ENCODE data around the gene SS18L1.

The SS18L1 gene

DNA sequence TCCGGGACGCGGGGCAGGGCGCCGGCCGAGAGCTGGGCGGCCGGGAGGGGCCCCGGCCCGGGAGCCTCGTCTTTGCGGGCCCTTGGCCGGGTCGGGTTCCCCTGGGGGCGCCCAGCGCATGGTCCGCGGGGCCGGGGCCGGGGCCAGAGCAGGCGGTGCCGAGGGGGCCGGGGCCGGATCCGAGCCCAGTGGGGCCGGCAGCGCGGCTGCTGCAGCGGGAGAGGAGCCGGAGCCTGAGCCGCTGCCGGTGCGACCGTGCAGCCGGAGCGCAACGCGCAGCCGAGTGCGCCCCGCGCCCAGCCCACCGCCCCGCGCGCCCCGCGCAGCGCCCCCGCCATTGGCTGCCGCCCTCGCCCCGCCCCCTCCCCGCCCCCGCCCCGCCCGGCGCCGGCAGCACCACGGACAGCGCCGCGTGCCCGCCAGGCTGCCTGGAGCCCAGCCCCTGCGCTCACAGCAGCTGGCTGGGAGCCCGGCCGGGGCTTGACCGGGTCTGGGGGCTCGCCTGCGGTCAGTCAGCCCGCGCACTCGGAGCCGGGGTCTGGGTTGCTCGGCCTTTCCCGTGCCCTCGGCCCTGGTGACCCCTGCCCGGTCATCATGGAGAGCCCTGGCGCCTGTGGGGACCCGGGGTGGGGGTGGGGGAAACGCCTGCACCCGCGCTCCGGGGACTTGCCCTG is 76.6 kb downstream of the SS18L1 start, which contains the start of gene HRH3:
HRH3 (minus strand) TSS at position 287 of the 674 bp plus-strand sequence. CDS start 308 bp downstream, outside the sequence.
- no peak for TF ChIP-seq CTCF (IDR thresholded peaks at IDR 0.05; ENCODE audit: borderline replicate concordance, insufficient read depth, low read depth, low read length)
- no peak within 1 kb of the TSS for H3K4me3 ChIP-seq (ENCODE audit: low read depth, low read length)

DNA sequence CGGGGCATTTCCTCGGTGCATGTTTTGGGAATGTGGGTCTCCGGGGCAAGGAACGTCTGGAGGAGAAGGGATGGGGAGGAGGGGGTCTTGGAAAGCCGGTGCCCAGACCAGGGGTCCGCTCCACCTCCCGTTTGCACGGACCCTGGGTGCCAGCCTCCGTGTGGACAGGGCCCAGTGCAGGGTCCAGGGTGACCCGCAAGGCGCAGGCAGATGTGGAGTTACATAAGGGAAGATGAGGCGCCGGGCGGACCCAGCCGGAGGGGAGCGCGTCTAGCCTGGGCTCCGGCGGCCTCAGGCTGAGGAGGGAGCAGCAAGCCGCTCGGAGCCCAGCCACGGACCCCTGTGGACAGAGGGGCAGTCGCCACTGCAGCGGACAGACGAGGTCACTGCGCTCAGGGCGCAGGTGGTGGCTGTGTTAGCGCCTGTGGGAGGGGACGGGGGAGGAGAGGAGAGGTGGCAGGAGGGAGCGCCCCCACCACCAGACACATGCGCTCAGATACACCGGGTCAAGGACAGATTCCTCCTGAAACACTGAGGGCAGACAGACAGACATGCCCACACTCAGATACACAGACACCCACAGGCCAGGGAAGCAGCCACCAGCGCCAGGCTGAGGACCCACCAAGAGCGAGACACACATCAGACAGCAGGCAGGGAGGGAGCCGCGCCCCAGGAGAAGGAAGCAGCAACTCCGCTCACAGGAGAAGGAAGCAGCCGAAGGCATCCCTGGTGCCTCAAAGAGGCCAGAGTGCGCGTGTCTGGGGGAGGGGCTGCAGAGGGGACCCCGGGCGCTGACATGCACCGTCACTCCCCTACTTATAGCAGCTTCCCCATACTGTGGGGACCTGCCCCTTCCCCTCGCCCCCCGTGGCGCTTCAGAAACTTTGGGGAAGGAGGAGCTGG is 77.3 kb downstream of the SS18L1 start:
- no peak for TF ChIP-seq CTCF (IDR thresholded peaks at IDR 0.05; ENCODE audit: borderline replicate concordance, insufficient read depth, low read depth, low read length)
- no peak overlapping the region for H3K4me3 ChIP-seq (ENCODE audit: low read depth, low read length)

DNA sequence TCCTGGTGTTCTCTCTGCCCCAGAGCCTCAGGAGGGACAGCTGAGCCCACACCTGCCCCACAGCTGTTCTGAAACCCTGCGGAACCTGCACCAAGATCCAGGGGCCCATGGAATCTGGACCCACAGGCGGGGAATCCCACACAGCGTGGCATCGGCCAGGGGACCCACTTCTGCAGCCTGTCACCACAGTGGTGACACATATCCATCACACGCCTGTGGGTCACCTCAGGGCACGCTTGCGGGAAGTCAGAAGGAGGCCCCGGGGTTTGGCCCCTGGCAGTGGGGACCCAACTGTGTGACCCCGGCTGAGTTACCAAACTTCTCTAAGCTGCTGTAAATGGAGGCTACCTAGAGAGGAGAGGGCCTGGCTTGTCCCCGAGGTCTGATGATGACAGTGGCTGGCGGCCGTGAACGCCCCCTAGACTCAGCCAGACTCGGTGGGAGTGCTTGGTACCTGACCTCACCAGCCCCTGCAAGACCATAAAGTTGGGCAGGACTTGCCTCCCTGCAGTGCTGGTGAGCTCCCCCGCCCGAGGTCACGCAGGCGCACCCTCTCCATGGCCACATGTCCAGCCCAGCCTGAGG is 78.8 kb downstream of the SS18L1 start:
- no peak overlapping the region for H3K4me3 ChIP-seq (ENCODE audit: low read depth, low read length)
- TF ChIP-seq CTCF (IDR thresholded peaks at IDR 0.05; ENCODE audit: borderline replicate concordance, insufficient read depth, low read depth, low read length): no peak

DNA sequence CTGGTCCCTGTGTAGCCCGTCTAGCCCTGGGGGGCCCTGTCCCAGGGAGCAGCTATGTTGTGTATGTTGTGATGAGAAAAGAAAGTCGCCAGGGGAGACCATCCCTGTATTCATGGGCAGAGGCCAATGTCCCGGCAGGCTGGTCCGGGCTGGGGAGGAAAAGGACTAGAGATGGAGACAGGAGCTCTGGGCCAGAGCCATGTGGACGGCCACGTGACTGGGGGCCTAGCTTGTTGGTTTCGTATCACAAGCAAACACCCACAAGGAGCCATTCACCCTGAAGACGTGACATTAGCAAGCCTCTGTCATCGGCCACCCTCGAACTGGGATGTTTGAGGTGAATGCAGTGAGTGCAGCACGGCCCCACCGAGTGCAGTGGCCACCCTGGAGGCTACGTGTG is 79.4 kb downstream of the SS18L1 start:
- TF ChIP-seq CTCF (IDR thresholded peaks at IDR 0.05; ENCODE audit: borderline replicate concordance, insufficient read depth, low read depth, low read length): no peak
- no peak overlapping the region for H3K4me3 ChIP-seq (ENCODE audit: low read depth, low read length)

GRCh38 chr20:62223571-62223970 is 80.0 kb downstream of the SS18L1 start:
- no peak for TF ChIP-seq CTCF (IDR thresholded peaks at IDR 0.05; ENCODE audit: borderline replicate concordance, insufficient read depth, low read depth, low read length)
- H3K4me3 ChIP-seq (ENCODE audit: low read depth, low read length): no peak overlapping the region

- no peak overlapping the region for H3K4me3 ChIP-seq (ENCODE audit: low read depth, low read length)
- TF ChIP-seq CTCF (IDR thresholded peaks at IDR 0.05; ENCODE audit: borderline replicate concordance, insufficient read depth, low read depth, low read length): no peak
Observed at GRCh38 chr20:62224113-62224855, 80.7 kb downstream of the SS18L1 start.

Measured in GM12875 (cell line).